K562 (cell line): ENCODE measurements around the gene ATPAF2. TPM values are rescaled to one million over a fixed set of nuclear protein-coding genes. Genes with fewer than 3 reads are reported as not detected.

Experiments used
- CBX3 ChIP-seq, 2 experiments: IDR thresholded peaks; 1 replicate in 1 of 2; 2 replicates in 1 of 2; pipeline ENCODE4 v1.6.1; 2012; ENCODE audit warnings: inconsistent platforms in 2 of 2, low read length in 2 of 2, borderline replicate concordance in 1 of 2, control low read depth in 1 of 2
- CXXC5 ChIP-seq: fragments of 250-450 bp; sonication (Bioruptor Pico); IDR thresholded peaks from 2 replicates; pipeline ENCODE4 v1.8.0; 2022; ENCODE audit warnings: inconsistent platforms, mild to moderate bottlenecking, moderate library complexity
- ERF ChIP-seq: fragments of 450-650 bp; formaldehyde crosslinking; IDR thresholded peaks from 2 replicates; pipeline ENCODE4 v1.4.0; 2020; ENCODE audit warnings: mild to moderate bottlenecking, mixed read lengths
- GABPB2 ChIP-seq: fragments of 250-450 bp; sonication (Bioruptor Pico); conservative IDR thresholded peaks from 2 replicates; pipeline ENCODE4 v1.5.1; 2021; ENCODE audit warnings: mild to moderate bottlenecking
- HDAC3 ChIP-seq: fragments of 450-650 bp; IDR thresholded peaks from 2 replicates; pipeline ENCODE4 v1.6.1; 2018; ENCODE audit warnings: borderline replicate concordance, mild to moderate bottlenecking, moderate library complexity; ENCODE audit not compliant: partially characterized antibody
- HIVEP1 ChIP-seq: fragments of 250-450 bp; sonication (Bioruptor Pico); IDR thresholded peaks from 2 replicates; pipeline ENCODE4 v1.4.0; 2020; ENCODE audit warnings: mild to moderate bottlenecking
- HNRNPH1 ChIP-seq: fragments of 200-400 bp; formaldehyde crosslinking; optimal IDR thresholded peaks from 2 replicates; pipeline ENCODE3; 2017; ENCODE audit warnings: low read depth, mild to moderate bottlenecking, low read length, moderate library complexity
- MCM3 ChIP-seq: fragments of 450-650 bp; IDR thresholded peaks from 2 replicates; pipeline ENCODE4 v1.6.1; 2016
- NFIX ChIP-seq: fragments of 250-450 bp; sonication (Bioruptor Pico); IDR thresholded peaks from 2 replicates; pipeline ENCODE4 v1.4.0; 2020; ENCODE audit warnings: low read depth, mild to moderate bottlenecking, moderate library complexity
- PML ChIP-seq: IDR thresholded peaks from 2 replicates; pipeline ENCODE4 v1.6.1; 2012; ENCODE audit warnings: low read length, inconsistent platforms
- RAD51 ChIP-seq: fragments of 450-650 bp; IDR thresholded peaks from 2 replicates; pipeline ENCODE4 v1.7.1; 2016; ENCODE audit warnings: low read depth, mild to moderate bottlenecking, borderline replicate concordance
- SMAD4 ChIP-seq: fragments of 250-450 bp; sonication (Bioruptor Pico); conservative IDR thresholded peaks from 2 replicates; pipeline ENCODE4 v1.8.0; 2021; ENCODE audit warnings: inconsistent platforms, mild to moderate bottlenecking, moderate library complexity
- SMARCE1 ChIP-seq: fragments of 450-650 bp; IDR thresholded peaks from 2 replicates; pipeline ENCODE4 v1.7.1; 2016; ENCODE audit warnings: mild to moderate bottlenecking
- TEAD4 ChIP-seq, 2 experiments: sonication (generic) in 1 of 2; formaldehyde crosslinking in 1 of 2; IDR thresholded peaks; 2 replicates each; pipeline versions ENCODE4 v1.6.1 to v1.8.0; 2012 to 2022; ENCODE audit warnings: borderline replicate concordance in 1 of 2, inconsistent platforms in 1 of 2, low read length in 1 of 2, mild to moderate bottlenecking in 1 of 2, missing genetic modification reagents in 1 of 2
- WHSC1 ChIP-seq: IDR thresholded peaks from one replicate; pipeline ENCODE4 v1.6.1; 2012; ENCODE audit warnings: low read length, control low read depth, inconsistent platforms
- XRCC3 ChIP-seq: fragments of 450-650 bp; IDR thresholded peaks from 2 replicates; pipeline ENCODE4 v1.6.1; 2017; ENCODE audit warnings: mild to moderate bottlenecking, moderate library complexity
- ZKSCAN3 ChIP-seq: fragments of 250-450 bp; sonication (Bioruptor Pico); IDR thresholded peaks from 2 replicates; pipeline ENCODE4 v1.4.0; 2020
- ZNF384 ChIP-seq: IDR thresholded peaks from 2 replicates; pipeline ENCODE4 v1.6.1; 2012; ENCODE audit warnings: low read depth, low read length, improper control_type of control experiment
- ZNF76 ChIP-seq: fragments of 250-450 bp; sonication (Bioruptor Pico); IDR thresholded peaks from 2 replicates; pipeline ENCODE4 v1.4.0; 2020; ENCODE audit warnings: mild to moderate bottlenecking, moderate library complexity, borderline replicate concordance
- polyA plus RNA-seq, 8 experiments: library from polyadenylated mRNA; depleted of rRNA in 4 of 8; stranded (reverse) in 5 of 8; unstranded in 3 of 8; fragments of >200 nt; fragmentation: Nextera tagmentation in 2 of 8; fragmentation: Illumina TruSeq in 1 of 8; extraction: Ambion mirVana in 2 of 8; extraction: Trizol in 1 of 8; gene quantifications; 2 replicates each; pipeline versions ENCODE4 v1.2.1 to v1.2.3, GENCODE V29; 2011 to 2014; ENCODE audit warnings: inconsistent platforms in 1 of 8, missing spikeins in 1 of 8
- total RNA-seq, 7 experiments: library from RNA; depleted of rRNA in 6 of 7; stranded (reverse); fragments of >200 nt in 6 of 7; fragmentation: Illumina TruSeq in 2 of 7; extraction: Trizol in 2 of 7; gene quantifications; 2 replicates each; pipeline versions ENCODE4 v1.2.1 to v1.2.3, GENCODE V29; 2011 to 2021; ENCODE audit warnings: low replicate concordance in 1 of 7
- TF ChIP-seq, protein P1 (sequence below), 2 experiments: fragments of 450-650 bp; formaldehyde crosslinking in 1 of 2; IDR thresholded peaks; 2 replicates each; pipeline versions ENCODE4 v1.4.0 to v1.6.1; 2014 to 2020; ENCODE audit warnings: mild to moderate bottlenecking in 2 of 2, borderline replicate concordance in 1 of 2, low read depth in 1 of 2
- TF ChIP-seq, protein P2 (sequence below): fragments of 250-450 bp; sonication (Bioruptor Pico); IDR thresholded peaks from 2 replicates; pipeline ENCODE4 v1.5.1; 2021; ENCODE audit warnings: mild to moderate bottlenecking

The ATPAF2 gene
- total and polyA plus RNA-seq, 9 of the 15 experiments (the other 6 are each of a cell fraction or from before 2014, with no cell fraction given): 2.1 to 19.2 (median 11.3) TPM

DNA sequence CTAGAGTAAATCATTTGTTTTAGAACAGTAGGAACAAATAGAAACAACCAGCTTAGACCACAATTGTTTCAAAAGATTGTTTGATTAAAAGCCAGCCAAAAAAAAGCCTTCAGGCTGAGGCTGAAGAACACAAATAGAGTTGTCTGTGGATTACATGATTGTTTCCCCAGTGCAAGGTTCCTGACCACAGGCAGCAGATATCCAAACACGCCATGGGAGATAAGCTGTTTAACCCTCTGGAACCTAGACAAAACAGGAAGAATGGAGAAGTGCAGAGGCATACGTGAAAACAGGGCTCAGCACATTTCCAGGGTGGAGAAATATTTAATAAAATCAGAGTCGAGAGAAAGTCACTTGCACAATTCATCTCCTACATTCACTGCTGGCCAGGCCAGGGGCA is 21.0 kb downstream of the ATPAF2 start (continued):
- TF ChIP-seq, protein P1, sequence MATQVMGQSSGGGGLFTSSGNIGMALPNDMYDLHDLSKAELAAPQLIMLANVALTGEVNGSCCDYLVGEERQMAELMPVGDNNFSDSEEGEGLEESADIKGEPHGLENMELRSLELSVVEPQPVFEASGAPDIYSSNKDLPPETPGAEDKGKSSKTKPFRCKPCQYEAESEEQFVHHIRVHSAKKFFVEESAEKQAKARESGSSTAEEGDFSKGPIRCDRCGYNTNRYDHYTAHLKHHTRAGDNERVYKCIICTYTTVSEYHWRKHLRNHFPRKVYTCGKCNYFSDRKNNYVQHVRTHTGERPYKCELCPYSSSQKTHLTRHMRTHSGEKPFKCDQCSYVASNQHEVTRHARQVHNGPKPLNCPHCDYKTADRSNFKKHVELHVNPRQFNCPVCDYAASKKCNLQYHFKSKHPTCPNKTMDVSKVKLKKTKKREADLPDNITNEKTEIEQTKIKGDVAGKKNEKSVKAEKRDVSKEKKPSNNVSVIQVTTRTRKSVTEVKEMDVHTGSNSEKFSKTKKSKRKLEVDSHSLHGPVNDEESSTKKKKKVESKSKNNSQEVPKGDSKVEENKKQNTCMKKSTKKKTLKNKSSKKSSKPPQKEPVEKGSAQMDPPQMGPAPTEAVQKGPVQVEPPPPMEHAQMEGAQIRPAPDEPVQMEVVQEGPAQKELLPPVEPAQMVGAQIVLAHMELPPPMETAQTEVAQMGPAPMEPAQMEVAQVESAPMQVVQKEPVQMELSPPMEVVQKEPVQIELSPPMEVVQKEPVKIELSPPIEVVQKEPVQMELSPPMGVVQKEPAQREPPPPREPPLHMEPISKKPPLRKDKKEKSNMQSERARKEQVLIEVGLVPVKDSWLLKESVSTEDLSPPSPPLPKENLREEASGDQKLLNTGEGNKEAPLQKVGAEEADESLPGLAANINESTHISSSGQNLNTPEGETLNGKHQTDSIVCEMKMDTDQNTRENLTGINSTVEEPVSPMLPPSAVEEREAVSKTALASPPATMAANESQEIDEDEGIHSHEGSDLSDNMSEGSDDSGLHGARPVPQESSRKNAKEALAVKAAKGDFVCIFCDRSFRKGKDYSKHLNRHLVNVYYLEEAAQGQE (IDR thresholded peaks at IDR 0.05; ENCODE audit: borderline replicate concordance): no peak; the same call in 1 of the 2 replicates
- TF ChIP-seq, protein P1 (CRISPR knock-in tag; IDR thresholded peaks at IDR 0.05; ENCODE audit: low read depth): no peak
- no peak for TF ChIP-seq MCM3
- no peak for TF ChIP-seq GABPB2 (CRISPR knock-in tag)
- TF ChIP-seq ZNF384: 0 out of 2 replicates have a peak, but pooled peaks have one; percentile 14
- peak; percentile 75 for TF ChIP-seq TEAD4 (IDR thresholded peaks at IDR 0.05; ENCODE audit: low read length)
- TF ChIP-seq TEAD4 (CRISPR knock-in tag; IDR thresholded peaks at IDR 0.05; ENCODE audit: borderline replicate concordance): no peak
- no peak for TF ChIP-seq PML
- no peak for TF ChIP-seq ERF (CRISPR knock-in tag)
- TF ChIP-seq ZKSCAN3: no peak
- no peak for TF ChIP-seq CBX3 (IDR thresholded peaks at IDR 0.05; ENCODE audit: borderline replicate concordance in 1 of 2, low read length in 2 of 2)
- TF ChIP-seq HNRNPH1: no peak
- no peak for TF ChIP-seq RAD51
- TF ChIP-seq XRCC3: no peak
- TF ChIP-seq WHSC1: no peak
- TF ChIP-seq HIVEP1 (CRISPR knock-in tag): no peak
- TF ChIP-seq NFIX (CRISPR knock-in tag): no peak
- peak; percentile 67 for TF ChIP-seq HDAC3
- peak; percentile 63; the same call in 1 of the 2 replicates for TF ChIP-seq SMARCE1
- no peak for TF ChIP-seq ZNF76 (CRISPR knock-in tag)
- TF ChIP-seq CXXC5 (CRISPR knock-in tag): peak; percentile 89
- peak; percentile 98 for TF ChIP-seq SMAD4 (CRISPR knock-in tag)
- TF ChIP-seq, protein P2, sequence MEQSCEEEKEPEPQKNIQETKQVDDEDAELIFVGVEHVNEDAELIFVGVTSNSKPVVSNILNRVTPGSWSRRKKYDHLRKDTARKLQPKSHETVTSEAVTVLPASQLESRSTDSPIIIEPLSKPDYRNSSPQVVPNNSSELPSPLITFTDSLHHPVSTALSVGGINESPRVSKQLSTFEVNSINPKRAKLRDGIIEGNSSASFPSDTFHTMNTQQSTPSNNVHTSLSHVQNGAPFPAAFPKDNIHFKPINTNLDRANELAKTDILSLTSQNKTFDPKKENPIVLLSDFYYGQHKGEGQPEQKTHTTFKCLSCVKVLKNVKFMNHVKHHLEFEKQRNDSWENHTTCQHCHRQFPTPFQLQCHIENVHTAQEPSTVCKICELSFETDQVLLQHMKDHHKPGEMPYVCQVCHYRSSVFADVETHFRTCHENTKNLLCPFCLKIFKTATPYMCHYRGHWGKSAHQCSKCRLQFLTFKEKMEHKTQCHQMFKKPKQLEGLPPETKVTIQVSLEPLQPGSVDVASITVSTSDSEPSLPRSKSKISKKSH (CRISPR knock-in tag): no peak
